Neutrophil (primary cell): ENCODE measurements around the gene ZNRF3.

Source experiments
- H3K27ac ChIP-seq: fragments of 200-600 bp; sonication (generic); 2 replicates; pipeline ENCODE4 v1.5.1; 2016; ENCODE audit warnings: mild to moderate bottlenecking, moderate library complexity
- H3K27me3 ChIP-seq: fragments of 200-600 bp; sonication (generic); 2 replicates; pipeline ENCODE4 v1.6.0; 2016; ENCODE audit warnings: mild to moderate bottlenecking
- H3K36me3 ChIP-seq: fragments of 200-600 bp; sonication (generic); 2 replicates; pipeline ENCODE4 v1.5.1; 2017
- H3K4me1 ChIP-seq, 2 experiments: fragments of 200-600 bp in 1 of 2; sonication (generic) in 1 of 2; 1 replicate in 1 of 2; 2 replicates in 1 of 2; pipeline versions ENCODE4 v1.5.1 to v1.6.1; 2013 to 2016; ENCODE audit warnings: low read depth in 1 of 2, low read length in 1 of 2, mild to moderate bottlenecking in 1 of 2, moderate library complexity in 1 of 2; ENCODE audit not compliant: control insufficient read depth in 1 of 2, insufficient read depth in 1 of 2
- H3K4me3 ChIP-seq, 2 experiments: fragments of 200-600 bp in 1 of 2; sonication (generic) in 1 of 2; 1 replicate in 1 of 2; 2 replicates in 1 of 2; pipeline ENCODE4 v1.5.1; 2013 to 2016; ENCODE audit warnings: low read depth in 1 of 2, low read length in 1 of 2, mild to moderate bottlenecking in 1 of 2, moderate library complexity in 1 of 2
- H3K9me3 ChIP-seq: fragments of 200-600 bp; sonication (generic); 2 replicates; pipeline ENCODE4 v1.5.1; 2016
- CTCF ChIP-seq: fragments of 200-600 bp; sonication (generic); IDR thresholded peaks from 2 replicates; pipeline ENCODE4 v1.5.1; 2016; ENCODE audit warnings: antibody characterized with exemption

ZNRF3 gene

GRCh38 chr22:28882878-28883656 is at the start of gene ZNRF3:
Gene ZNRF3, plus strand, starts transcription at chr22:28883572. Its CDS starts 195 bp downstream, at chr22:28883767.
- Histone ChIP-seq H3K36me3 (no peaks in the 10 kb centered on the region), H3K4me1 (peaks cover 9 to 16% of the 10 kb centered on the region in 2 experiments), H3K9me3 (no peaks in the 10 kb centered on the region), H3K4me3 (peak within 1 kb of the TSS; percentile 44 to 64), H3K27ac (peak within 1 kb of the TSS; percentile 31), H3K27me3 (peaks cover 60% of the 10 kb centered on the region)
- peak; percentile 24 for TF ChIP-seq CTCF

- Histone ChIP-seq H3K9me3 (no peaks in the 10 kb centered on the region), H3K27me3 (no peaks in the 10 kb centered on the region), H3K4me3 (no peak overlapping the region), H3K27ac (no peak overlapping the region), H3K36me3 (no peaks in the 10 kb centered on the region), H3K4me1 (peaks cover 0 to 9% of the 10 kb centered on the region in 2 experiments)
- no peak for TF ChIP-seq CTCF
Measured at GRCh38 chr22:28835630-28836189, 47.7 kb upstream of the ZNRF3 start.

- no peak overlapping the region for H3K27ac ChIP-seq
- TF ChIP-seq CTCF: no peak
- peaks cover 8 to 14% of the 10 kb centered on the region in 2 experiments for H3K4me1 ChIP-seq
- H3K36me3 ChIP-seq: no peaks in the 10 kb centered on the region
- H3K27me3 ChIP-seq: no peaks in the 10 kb centered on the region
- no peaks in the 10 kb centered on the region for H3K9me3 ChIP-seq
- no peak overlapping the region for H3K4me3 ChIP-seq
Measured at GRCh38 chr22:28837640-28838039, 45.7 kb upstream of the ZNRF3 start.

GRCh38 chr22:28838971-28839370 is 44.4 kb upstream of the ZNRF3 start:
- Histone ChIP-seq H3K36me3 (no peaks in the 10 kb centered on the region), H3K4me3 (no peak overlapping the region), H3K27me3 (no peaks in the 10 kb centered on the region), H3K9me3 (no peaks in the 10 kb centered on the region), H3K27ac (no peak overlapping the region), H3K4me1 (peaks cover 8 to 14% of the 10 kb centered on the region in 2 experiments)
- no peak for TF ChIP-seq CTCF

- Histone ChIP-seq H3K9me3 (no peaks in the 10 kb centered on the region), H3K4me3 (no peak overlapping the region), H3K4me1 (peaks cover 12 to 22% of the 10 kb centered on the region in 2 experiments), H3K36me3 (no peaks in the 10 kb centered on the region), H3K27me3 (no peaks in the 10 kb centered on the region), H3K27ac (no peak overlapping the region)
- no peak for TF ChIP-seq CTCF
Measured at GRCh38 chr22:28841111-28841510, 42.3 kb upstream of the ZNRF3 start.
